ENCODE data around the gene AMOT.

GRCh38 chrX:112852851-112853250 is 12.2 kb upstream of the AMOT start:
- TF ChIP-seq CTCF (conservative IDR thresholded peaks at IDR 0.05; ENCODE audit: low read depth in 2 of 2) (no peak), CREB1 (CRISPR knock-in tag; IDR thresholded peaks at IDR 0.05; ENCODE audit: low read depth) (no peak), EZH2phosphoT487 (IDR thresholded peaks at IDR 0.05; ENCODE audit: unreplicated experiment) (no peak)

All from GM23338 (cell line).